H1 (cell line): ENCODE results near the gene GSTM2. TPM values are rescaled to one million over a fixed set of nuclear protein-coding genes. Genes with fewer than 3 reads are reported as not detected.

Experiments used
- CTCF ChIA-PET: fragments of 300-600 bp; sonication (Branson Sonifier 250); formaldehyde crosslinking; loops from one replicate; lab custom pipeline; 2021; ENCODE audit not compliant: partially characterized antibody; lab: Charles Lee
- POLR2A ChIA-PET: fragments of 300-600 bp; sonication (Branson Sonifier 250); formaldehyde crosslinking; loops from one replicate; lab custom pipeline; 2021; ENCODE audit warnings: inconsistent platforms; ENCODE audit not compliant: partially characterized antibody; lab: Charles Lee
- DNase-seq, 2 experiments: peaks; one replicate each; pipeline versions ENCODE4 v3.0.0 to v3.0.0-alpha.2; 2010 to 2022; ENCODE audit warnings: low spot score in 2 of 2, low read depth in 1 of 2, mixed read lengths in 1 of 2
- FAIRE-seq: peaks from 2 replicates; lab custom pipeline; 2011; peaks lifted over from hg19 to GRCh38; lab: Jason Lieb, UNC
- H2AFZ ChIP-seq: 2 replicates; pipeline ENCODE4 v1.8.1; 2012; ENCODE audit warnings: low read length, inconsistent platforms
- H2AK5ac ChIP-seq: 2 replicates; pipeline ENCODE4 v1.6.1; 2013; ENCODE audit warnings: low read depth, low read length
- H2BK120ac ChIP-seq: replicated peaks from 2 replicates; pipeline ENCODE3; 2013; ENCODE audit warnings: low read depth, low read length, inconsistent platforms
- H2BK12ac ChIP-seq: 2 replicates; pipeline ENCODE4 v1.6.1; 2013; ENCODE audit warnings: low read depth, low read length
- H2BK15ac ChIP-seq: 2 replicates; pipeline ENCODE4 v1.6.1; 2013; ENCODE audit warnings: low read length
- H2BK20ac ChIP-seq: 2 replicates; pipeline ENCODE4 v1.6.1; 2013; ENCODE audit warnings: low read length
- H2BK5ac ChIP-seq: 2 replicates; pipeline ENCODE4 v1.6.1; 2013; ENCODE audit warnings: low read depth, low read length
- H3K14ac ChIP-seq: 2 replicates; pipeline ENCODE4 v1.6.1; 2013; ENCODE audit warnings: inconsistent platforms; ENCODE audit not compliant: insufficient read length
- H3K18ac ChIP-seq: 2 replicates; pipeline ENCODE4 v1.6.1; 2013; ENCODE audit warnings: low read length; ENCODE audit errors: extremely low read depth
- H3K23ac ChIP-seq: 2 replicates; pipeline ENCODE4 v1.6.1; 2013; ENCODE audit warnings: inconsistent platforms; ENCODE audit not compliant: insufficient read length
- H3K23me2 ChIP-seq: 2 replicates; pipeline ENCODE4 v1.6.1; 2013; ENCODE audit warnings: low read depth, low read length
- H3K27ac ChIP-seq: 2 replicates; pipeline ENCODE4 v1.6.1; 2011; ENCODE audit warnings: low read depth, low read length, inconsistent platforms
- H3K27me3 ChIP-seq, 4 experiments: replicated peaks in 1 of 4; 1 replicate in 1 of 4; 2 replicates in 3 of 4; pipeline versions ENCODE4 v1.6.1 to v1.8.1; 2011 to 2013; ENCODE audit warnings: low read length in 3 of 4, mild to moderate bottlenecking in 3 of 4, inconsistent platforms in 2 of 4, mixed read lengths in 2 of 4, moderate library complexity in 1 of 4; ENCODE audit not compliant: control insufficient read depth in 3 of 4, insufficient read depth in 3 of 4; ENCODE audit errors: extremely low read depth in 1 of 4
- H3K36me3 ChIP-seq, 4 experiments: 2 replicates each; pipeline versions ENCODE4 v1.6.1 to v1.8.1; 2011 to 2013; ENCODE audit warnings: mild to moderate bottlenecking in 4 of 4, low read length in 3 of 4, moderate library complexity in 2 of 4, control low read depth in 1 of 4, inconsistent platforms in 1 of 4; ENCODE audit not compliant: insufficient read depth in 4 of 4, control insufficient read depth in 2 of 4
- H3K4ac ChIP-seq: replicated peaks from 2 replicates; pipeline ENCODE3; 2013; ENCODE audit warnings: low read length, low read depth, mixed read lengths, inconsistent platforms; ENCODE audit not compliant: insufficient read length
- H3K4me1 ChIP-seq, 4 experiments: replicated peaks in 1 of 4; 1 replicate in 1 of 4; 2 replicates in 3 of 4; pipeline versions ENCODE4 v1.6.1 to v1.8.1; 2011 to 2013; ENCODE audit warnings: low read length in 3 of 4, inconsistent platforms in 2 of 4, mixed read lengths in 1 of 4; ENCODE audit not compliant: insufficient read depth in 4 of 4, control insufficient read depth in 3 of 4
- H3K4me2 ChIP-seq, 2 experiments: 2 replicates each; pipeline versions ENCODE4 v1.6.1 to v1.8.1; 2011 to 2013; ENCODE audit warnings: low read depth in 2 of 2, low read length in 2 of 2, control low read depth in 1 of 2, inconsistent platforms in 1 of 2, mild to moderate bottlenecking in 1 of 2; ENCODE audit not compliant: insufficient read depth in 1 of 2
- H3K4me3 ChIP-seq, 4 experiments: fragments of 200-600, 300-600 bp in 1 of 4; sonication (generic), shearing (Covaris generic), sonication (Bioruptor Twin) in 1 of 4; 2 replicates each; pipeline versions ENCODE4 v1.5.1 to v1.8.1; 2011 to 2016; ENCODE audit warnings: low read length in 4 of 4, low read depth in 3 of 4, control low read depth in 2 of 4, inconsistent platforms in 2 of 4, mild to moderate bottlenecking in 2 of 4, mixed read lengths in 1 of 4, moderate library complexity in 1 of 4; ENCODE audit not compliant: insufficient read depth in 2 of 4; ENCODE audit errors: extremely low read depth in 1 of 4
- H3K56ac ChIP-seq: replicated peaks from 2 replicates; pipeline ENCODE3; 2013; ENCODE audit warnings: low read depth, mild to moderate bottlenecking, mixed read lengths, low read length, inconsistent platforms; ENCODE audit not compliant: insufficient read length
- H3K79me1 ChIP-seq: 2 replicates; pipeline ENCODE4 v1.6.1; 2013; ENCODE audit warnings: low read depth, low read length, control low read depth
- H3K79me2 ChIP-seq, 2 experiments: 2 replicates each; pipeline versions ENCODE4 v1.6.1 to v1.8.1; 2012 to 2013; ENCODE audit warnings: low read length in 2 of 2, mild to moderate bottlenecking in 2 of 2, inconsistent platforms in 1 of 2; ENCODE audit not compliant: insufficient read depth in 2 of 2, control insufficient read depth in 1 of 2
- H3K9ac ChIP-seq, 4 experiments: replicated peaks in 1 of 4; 1 replicate in 1 of 4; 2 replicates in 3 of 4; pipeline versions ENCODE4 v1.6.1 to v1.8.1; 2011 to 2013; ENCODE audit warnings: low read depth in 3 of 4, low read length in 3 of 4, control low read depth in 2 of 4, mild to moderate bottlenecking in 2 of 4, moderate library complexity in 2 of 4, inconsistent platforms in 1 of 4; ENCODE audit errors: extremely low read depth in 1 of 4
- H3K9me3 ChIP-seq, 2 experiments: 2 replicates each; pipeline versions ENCODE4 v1.6.1 to v1.8.1; 2012 to 2013; ENCODE audit warnings: mild to moderate bottlenecking in 2 of 2, moderate library complexity in 2 of 2, control low read depth in 1 of 2, inconsistent platforms in 1 of 2, low read depth in 1 of 2, low read length in 1 of 2, mixed read lengths in 1 of 2; ENCODE audit not compliant: insufficient read depth in 2 of 2
- H4K20me1 ChIP-seq, 2 experiments: replicated peaks in 1 of 2; 2 replicates each; pipeline versions ENCODE3 to v1.8.1; 2011 to 2013; ENCODE audit warnings: inconsistent platforms in 2 of 2, low read length in 2 of 2, mild to moderate bottlenecking in 1 of 2; ENCODE audit not compliant: insufficient read depth in 2 of 2, control insufficient read depth in 1 of 2
- H4K5ac ChIP-seq: 2 replicates; pipeline ENCODE4 v1.6.1; 2013; ENCODE audit warnings: low read length, low read depth, mixed read lengths, inconsistent platforms; ENCODE audit not compliant: insufficient read length
- H4K8ac ChIP-seq: 2 replicates; pipeline ENCODE4 v1.8.0; 2013; ENCODE audit warnings: mild to moderate bottlenecking, moderate library complexity, low read length, inconsistent platforms; ENCODE audit not compliant: insufficient read depth; ENCODE audit errors: extremely low read depth
- H4K91ac ChIP-seq: replicated peaks from 2 replicates; pipeline ENCODE3; 2013; ENCODE audit warnings: low read length, mixed read lengths, inconsistent platforms; ENCODE audit not compliant: insufficient read length
- KDM4A ChIP-seq: IDR thresholded peaks from one replicate; pipeline ENCODE4 v1.7.1; 2012; ENCODE audit warnings: low read depth, mild to moderate bottlenecking, moderate library complexity, low read length, inconsistent platforms; ENCODE audit not compliant: severe bottlenecking
- KDM5A ChIP-seq: fragments of 200-600 bp; IDR thresholded peaks from 2 replicates; pipeline ENCODE4 v1.7.1; 2012; ENCODE audit warnings: mild to moderate bottlenecking, low read length, inconsistent platforms, mixed read lengths
- NANOG ChIP-seq: IDR thresholded peaks from 2 replicates; pipeline ENCODE4 v1.6.1; 2011; ENCODE audit warnings: low read length, low read depth, mild to moderate bottlenecking, inconsistent platforms; ENCODE audit not compliant: insufficient read depth, poor library complexity, severe bottlenecking
- POLR2AphosphoS5 ChIP-seq: IDR thresholded peaks from 2 replicates; pipeline ENCODE4 v1.6.1; 2011; ENCODE audit warnings: low read depth, low read length
- RXRA ChIP-seq: IDR thresholded peaks from 2 replicates; pipeline ENCODE4 v1.6.1; 2011; ENCODE audit warnings: low read depth, mild to moderate bottlenecking, low read length, moderate library complexity; ENCODE audit not compliant: insufficient read depth
- SIN3A ChIP-seq, 2 experiments: IDR thresholded peaks in 1 of 2; conservative IDR thresholded peaks in 1 of 2; 2 replicates each; pipeline ENCODE4 v1.6.1; 2011 to 2012; ENCODE audit warnings: low read length in 2 of 2, improper control_type of control experiment in 1 of 2, low read depth in 1 of 2, mild to moderate bottlenecking in 1 of 2
- SP2 ChIP-seq: IDR thresholded peaks from 2 replicates; pipeline ENCODE4 v1.6.1; 2012; ENCODE audit warnings: mild to moderate bottlenecking, low read length, inconsistent platforms
- SRF ChIP-seq: IDR thresholded peaks from 2 replicates; pipeline ENCODE4 v1.6.1; 2011; ENCODE audit warnings: mild to moderate bottlenecking, low read depth, low read length, moderate library complexity
- WGBS, 2 experiments: shearing (Covaris generic) in 1 of 2; methylation state at CpG; one replicate each; pipeline versions ENCODE4 v1.1.6 to v1.1.7; 2013 to 2015; ENCODE audit warnings: low lambda C conversion rate in 2 of 2, mixed read lengths in 2 of 2, inconsistent platforms in 1 of 2, low coverage in 1 of 2, missing lambda C conversion rate in 1 of 2; ENCODE audit not compliant: insufficient replicate concordance in 2 of 2, insufficient coverage in 1 of 2, insufficient read length in 1 of 2; ENCODE audit errors: extremely low coverage in 1 of 2, missing lambda C conversion rate in 1 of 2; 5-methylcytosine and 5-hydroxymethylcytosine counted together
- polyA plus RNA-seq, 7 experiments: library from polyadenylated mRNA; depleted of rRNA in 3 of 7; stranded (reverse) in 5 of 7; unstranded in 2 of 7; fragments of >200 nt in 5 of 7; fragments of 200-250 nt in 2 of 7; gene quantifications; 1 replicate in 5 of 7; 2 replicates in 1 of 7; 4 replicates in 1 of 7; pipeline versions ENCODE4 v1.2.1 to v1.2.3, GENCODE V29; 2011 to 2013; ENCODE audit warnings: missing spikeins in 2 of 7, mixed read lengths in 2 of 7
- total RNA-seq: library from RNA; stranded (reverse); fragmentation: NEBNext Ultra II Directional; extraction: Animal tissue kit (Norgen Biotek cat#: 25700); gene quantifications from 2 replicates; pipeline ENCODE4 v1.2.1, GENCODE V29; 2021
- TF ChIP-seq, protein P1 (sequence below), 3 experiments: IDR thresholded peaks; 1 replicate in 2 of 3; 2 replicates in 1 of 3; pipeline versions ENCODE4 v1.5.1 to v1.6.1; 2011; ENCODE audit warnings: low read length in 3 of 3, mild to moderate bottlenecking in 3 of 3, inconsistent platforms in 2 of 3, low read depth in 1 of 3, moderate library complexity in 1 of 3; ENCODE audit not compliant: insufficient read depth in 1 of 3; ENCODE audit errors: control extremely low read depth in 1 of 3

GSTM2 gene
- total and polyA plus RNA-seq, 2 of the 8 experiments (the other 6 are each of a cell fraction or from before 2014, with no cell fraction given) = 9.6 to 23.1 TPM

DNA sequence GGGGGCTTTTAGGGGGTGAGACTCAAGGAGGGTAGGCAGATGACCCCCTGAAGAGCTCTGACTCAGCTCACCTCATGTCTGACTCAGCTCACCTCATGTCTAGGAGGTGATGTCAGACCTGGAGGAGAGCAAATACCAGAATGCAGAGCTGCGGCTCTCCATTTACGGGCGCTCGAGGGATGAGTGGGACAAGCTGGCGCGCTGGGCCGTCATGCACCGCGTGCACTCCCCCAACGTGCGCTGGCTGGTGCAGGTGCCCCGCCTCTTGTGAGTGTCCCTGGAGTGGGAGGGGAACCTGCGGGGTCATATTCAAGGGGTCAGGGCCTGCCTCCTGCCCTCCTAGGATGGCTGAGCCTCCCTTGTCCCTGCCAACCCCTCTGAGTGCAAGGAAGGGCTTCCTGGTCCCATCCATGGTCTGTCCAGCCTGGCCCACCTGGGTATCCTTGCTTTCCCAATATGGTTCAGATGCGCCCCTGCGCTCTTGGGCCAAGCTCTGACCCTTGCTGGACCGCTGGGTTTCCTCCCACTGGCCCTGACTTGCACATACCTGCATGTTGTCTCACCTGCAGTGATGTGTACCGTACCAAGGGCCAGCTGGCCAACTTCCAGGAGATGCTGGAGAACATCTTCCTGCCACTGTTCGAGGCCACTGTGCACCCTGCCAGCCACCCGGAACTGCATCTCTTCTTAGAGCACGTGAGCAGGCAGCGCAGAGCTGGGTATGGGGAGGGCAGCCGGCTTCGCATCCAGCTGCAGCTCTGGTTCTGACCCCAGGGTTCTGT lies 39.1 kb upstream of the GSTM2 start:
- H3K27ac ChIP-seq = no peak overlapping the region
- H3K79me1 ChIP-seq = 0 out of 2 replicates have a peak, but pooled peaks cover 3% of the 10 kb centered on the region
- no peak overlapping the region; the same call in 1 of the 2 replicates for H2BK5ac ChIP-seq
- no peak overlapping the region for H3K9ac ChIP-seq
- no peaks in the 10 kb centered on the region for H3K27me3 ChIP-seq
- ChIA-PET POLR2A (no interaction called here), CTCF (interaction anchor here (0.5 to 10.4 kb wide), 15 partner anchors 11 to 381 kb away, joined by 3 to 73 read pairs (median 4); partner anchors contain the start of gene GNAI3)
- H2BK12ac ChIP-seq = no peak overlapping the region
- no peak overlapping the region for H3K56ac ChIP-seq
- no peak overlapping the region for H3K18ac ChIP-seq
- no peak overlapping the region for H2AFZ ChIP-seq
- 91% methylated on average over 23 of the region's 23 CpGs; no CpG with 5 or more reads in 1 of the 2 experiments for WGBS, 2 experiments
- H3K4me3 ChIP-seq = no peak overlapping the region
- no peak overlapping the region for H2BK15ac ChIP-seq
- no peak overlapping the region for H3K14ac ChIP-seq
- no peak overlapping the region for H3K4me2 ChIP-seq
- peaks cover 17 to 27% (median 24%) of the 10 kb centered on the region in 4 experiments for H3K36me3 ChIP-seq
- no peak overlapping the region for H2BK20ac ChIP-seq
- DNase-seq = peak in 1 of 2 experiments; percentile 37
- no peak overlapping the region for H2BK120ac ChIP-seq
- no peak overlapping the region for H3K23ac ChIP-seq
- no peaks in the 10 kb centered on the region for H3K23me2 ChIP-seq
- peaks cover 0 to 4% (median 0%) of the 10 kb centered on the region in 4 experiments; a peak in 3 of 7 replicates for H3K4me1 ChIP-seq
- H3K9me3 ChIP-seq = no peaks in the 10 kb centered on the region
- no peak overlapping the region for H4K91ac ChIP-seq
- H3K4ac ChIP-seq = no peak overlapping the region
- FAIRE-seq = no peak
- H4K20me1 ChIP-seq = peaks cover 2 to 19% of the 10 kb centered on the region in 2 experiments
- no peak overlapping the region; the same call in 1 of the 2 replicates for H4K8ac ChIP-seq
- H4K5ac ChIP-seq = no peak overlapping the region
- peaks cover 0 to 9% of the 10 kb centered on the region in 2 experiments; a peak in 1 of 4 replicates for H3K79me2 ChIP-seq
- H2AK5ac ChIP-seq = no peak overlapping the region
- TF ChIP-seq RXRA (no peak), NANOG (no peak), POLR2AphosphoS5 (no peak), KDM4A (no peak), SP2 (no peak), SIN3A (conservative IDR thresholded peaks at IDR 0.05 in 1 of 2, IDR thresholded peaks at IDR 0.05 in 1 of 2; ENCODE audit: low read depth in 1 of 2, low read length in 2 of 2) (no peak), KDM5A (no peak), SRF (no peak)
- TF ChIP-seq, protein P1, sequence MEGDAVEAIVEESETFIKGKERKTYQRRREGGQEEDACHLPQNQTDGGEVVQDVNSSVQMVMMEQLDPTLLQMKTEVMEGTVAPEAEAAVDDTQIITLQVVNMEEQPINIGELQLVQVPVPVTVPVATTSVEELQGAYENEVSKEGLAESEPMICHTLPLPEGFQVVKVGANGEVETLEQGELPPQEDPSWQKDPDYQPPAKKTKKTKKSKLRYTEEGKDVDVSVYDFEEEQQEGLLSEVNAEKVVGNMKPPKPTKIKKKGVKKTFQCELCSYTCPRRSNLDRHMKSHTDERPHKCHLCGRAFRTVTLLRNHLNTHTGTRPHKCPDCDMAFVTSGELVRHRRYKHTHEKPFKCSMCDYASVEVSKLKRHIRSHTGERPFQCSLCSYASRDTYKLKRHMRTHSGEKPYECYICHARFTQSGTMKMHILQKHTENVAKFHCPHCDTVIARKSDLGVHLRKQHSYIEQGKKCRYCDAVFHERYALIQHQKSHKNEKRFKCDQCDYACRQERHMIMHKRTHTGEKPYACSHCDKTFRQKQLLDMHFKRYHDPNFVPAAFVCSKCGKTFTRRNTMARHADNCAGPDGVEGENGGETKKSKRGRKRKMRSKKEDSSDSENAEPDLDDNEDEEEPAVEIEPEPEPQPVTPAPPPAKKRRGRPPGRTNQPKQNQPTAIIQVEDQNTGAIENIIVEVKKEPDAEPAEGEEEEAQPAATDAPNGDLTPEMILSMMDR (IDR thresholded peaks at IDR 0.05; ENCODE audit: control extremely low read depth in 1 of 3, insufficient read depth in 1 of 3, low read depth in 1 of 3, low read length in 3 of 3) = no peak
